ENCODE measurements around the gene EXD2.

The EXD2 gene

GRCh38 chr14:69199786-69200185 lies 8.5 kb downstream of the EXD2 start:
- 0 out of 2 replicates have a peak, but pooled peaks cover 2% of the 10 kb centered on the region for H3K79me2 ChIP-seq (ENCODE audit: insufficient read depth, low read length)
- H3K9me3 ChIP-seq (ENCODE audit: insufficient read depth, low read length, severe bottlenecking) = no peaks in the 10 kb centered on the region
- no peaks in the 10 kb centered on the region for H4K20me1 ChIP-seq (ENCODE audit: insufficient read depth, low read length)
- DNase-seq = no peak
- no peak overlapping the region for H3K27ac ChIP-seq (ENCODE audit: low read length)
- peaks cover 3% of the 10 kb centered on the region for H3K27me3 ChIP-seq (ENCODE audit: insufficient read depth, low read length, poor library complexity)
- no peaks in the 10 kb centered on the region for H3K36me3 ChIP-seq (ENCODE audit: insufficient read depth, low read length)
- H3K4me2 ChIP-seq (ENCODE audit: insufficient read depth, low read length) = no peak overlapping the region
- TF ChIP-seq EZH2 (IDR thresholded peaks at IDR 0.05; ENCODE audit: borderline replicate concordance, low read depth, low read length, severe bottlenecking) = no peak
- TF ChIP-seq CTCF (IDR thresholded peaks at IDR 0.05; ENCODE audit: borderline replicate concordance, extremely low read depth, low read length, poor library complexity, severe bottlenecking) = no peak
- H3K4me1 ChIP-seq (ENCODE audit: insufficient read depth, low read length) = no peaks in the 10 kb centered on the region
- H3K9ac ChIP-seq (ENCODE audit: low read depth, low read length) = no peak overlapping the region
- ATAC-seq (ENCODE audit: insufficient read depth, low read depth) = no peak
- H3K4me3 ChIP-seq (ENCODE audit: low read depth in 1 of 2, low read length in 2 of 2) = no peak overlapping the region
- no peak overlapping the region for H2AFZ ChIP-seq (ENCODE audit: low read depth, low read length)

GRCh38 chr14:69204753-69205152 lies 13.5 kb downstream of the EXD2 start:
- H3K4me2 ChIP-seq (ENCODE audit: insufficient read depth, low read length) = no peak overlapping the region
- no peak for ATAC-seq (ENCODE audit: insufficient read depth, low read depth)
- no peaks in the 10 kb centered on the region for H3K4me1 ChIP-seq (ENCODE audit: insufficient read depth, low read length)
- no peaks in the 10 kb centered on the region for H3K79me2 ChIP-seq (ENCODE audit: insufficient read depth, low read length)
- H3K4me3 ChIP-seq (ENCODE audit: low read depth in 1 of 2, low read length in 2 of 2) = no peak overlapping the region
- H3K36me3 ChIP-seq (ENCODE audit: insufficient read depth, low read length) = no peaks in the 10 kb centered on the region
- no peak for DNase-seq
- no peak overlapping the region for H3K27ac ChIP-seq (ENCODE audit: low read length)
- no peak overlapping the region for H3K9ac ChIP-seq (ENCODE audit: low read depth, low read length)
- no peaks in the 10 kb centered on the region for H3K9me3 ChIP-seq (ENCODE audit: insufficient read depth, low read length, severe bottlenecking)
- H2AFZ ChIP-seq (ENCODE audit: low read depth, low read length) = no peak overlapping the region
- no peak for TF ChIP-seq CTCF (IDR thresholded peaks at IDR 0.05; ENCODE audit: borderline replicate concordance, extremely low read depth, low read length, poor library complexity, severe bottlenecking)
- TF ChIP-seq EZH2 (IDR thresholded peaks at IDR 0.05; ENCODE audit: borderline replicate concordance, low read depth, low read length, severe bottlenecking) = no peak
- H4K20me1 ChIP-seq (ENCODE audit: insufficient read depth, low read length) = no peaks in the 10 kb centered on the region
- peaks cover 3% of the 10 kb centered on the region for H3K27me3 ChIP-seq (ENCODE audit: insufficient read depth, low read length, poor library complexity)

- Histone ChIP-seq H3K36me3 (ENCODE audit: insufficient read depth, low read length) (no peaks in the 10 kb centered on the region), H3K79me2 (ENCODE audit: insufficient read depth, low read length) (no peaks in the 10 kb centered on the region), H3K4me3 (ENCODE audit: low read depth in 1 of 2, low read length in 2 of 2) (no peak overlapping the region), H3K27me3 (ENCODE audit: insufficient read depth, low read length, poor library complexity) (peaks cover 3% of the 10 kb centered on the region), H3K4me2 (ENCODE audit: insufficient read depth, low read length) (no peak overlapping the region), H3K4me1 (ENCODE audit: insufficient read depth, low read length) (no peaks in the 10 kb centered on the region), H3K27ac (ENCODE audit: low read length) (no peak overlapping the region), H4K20me1 (ENCODE audit: insufficient read depth, low read length) (no peaks in the 10 kb centered on the region), H3K9ac (ENCODE audit: low read depth, low read length) (no peak overlapping the region), H3K9me3 (ENCODE audit: insufficient read depth, low read length, severe bottlenecking) (no peaks in the 10 kb centered on the region), H2AFZ (ENCODE audit: low read depth, low read length) (no peak overlapping the region)
- no peak for DNase-seq
- TF ChIP-seq EZH2 (IDR thresholded peaks at IDR 0.05; ENCODE audit: borderline replicate concordance, low read depth, low read length, severe bottlenecking) = no peak
- no peak for TF ChIP-seq CTCF (IDR thresholded peaks at IDR 0.05; ENCODE audit: borderline replicate concordance, extremely low read depth, low read length, poor library complexity, severe bottlenecking)
- ATAC-seq (ENCODE audit: insufficient read depth, low read depth) = no peak
Observed at GRCh38 chr14:69207435-69208041, 16.2 kb downstream of the EXD2 start.
